Measurements from ENCODE around the gene CYP2E1. TPM values are rescaled to one million over a fixed set of nuclear protein-coding genes. Genes with fewer than 3 reads are reported as not detected.
"Not testable (repeated sequence)": the region's sequence is repeated elsewhere in the genome, so short reads cannot be mapped to it uniquely, and the experiment has no call there.

Gene CYP2E1
- total and polyA plus RNA-seq, 2 donors (not counting 1 experiment from before 2014, with no cell fraction given) = 1.1 to 1.3 TPM

DNA sequence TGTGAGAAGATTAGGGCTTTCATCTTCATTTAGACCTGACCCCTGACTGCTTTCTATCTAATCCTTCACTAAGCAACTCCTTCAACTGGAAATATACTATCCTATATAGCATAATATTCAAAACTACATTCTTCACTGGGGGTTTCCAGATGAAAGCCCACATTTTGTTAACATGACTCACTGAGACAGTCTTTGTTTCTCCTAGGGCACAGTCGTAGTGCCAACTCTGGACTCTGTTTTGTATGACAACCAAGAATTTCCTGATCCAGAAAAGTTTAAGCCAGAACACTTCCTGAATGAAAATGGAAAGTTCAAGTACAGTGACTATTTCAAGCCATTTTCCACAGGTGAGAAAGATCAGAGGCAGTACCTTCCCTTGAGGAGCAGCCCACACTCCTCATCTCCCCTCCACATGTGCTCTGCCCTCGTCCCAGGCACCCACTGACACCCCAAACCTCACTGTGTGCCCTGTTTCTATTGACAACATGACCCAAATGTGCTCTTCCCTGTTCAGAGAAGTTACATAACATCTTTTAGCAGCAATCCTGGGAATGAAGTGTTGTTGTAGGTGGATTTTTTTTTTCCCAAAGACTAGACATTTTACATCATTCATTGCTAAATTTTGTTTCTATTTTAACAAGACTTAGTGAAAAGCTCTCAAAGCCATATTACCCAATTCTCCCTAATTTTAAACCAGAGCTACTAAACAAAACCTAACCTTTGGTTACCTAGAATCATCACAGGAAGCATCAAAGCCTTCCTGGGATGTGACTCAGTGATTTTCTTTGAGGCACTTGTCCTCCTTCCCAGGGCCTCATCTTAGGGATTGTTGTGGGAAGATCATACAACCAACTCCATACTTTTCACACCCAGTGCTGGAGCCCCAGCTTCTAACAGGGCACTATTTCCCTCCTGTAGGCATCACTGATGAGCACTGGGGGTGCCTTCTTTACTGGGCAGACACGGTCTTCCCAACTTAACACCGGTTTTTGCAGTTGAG, 10.7 kb downstream of the CYP2E1 start:
- H4K20me1 ChIP-seq (ENCODE audit: control insufficient read depth, insufficient read depth, low read length, poor library complexity, severe bottlenecking) = no peaks in the 10 kb centered on the region
- Mint-ChIP-seq H3K4me3 (no peak overlapping the region), H3K27me3 (peaks cover 16% of the 10 kb centered on the region), H3K9me3 (ENCODE audit: insufficient read depth) (no peaks in the 10 kb centered on the region), H3K27ac (no peak overlapping the region), H3K4me1 (peaks cover 4% of the 10 kb centered on the region)
- H3K27me3 ChIP-seq (replicated peaks in 1 of 4; ENCODE audit: control extremely low read depth in 1 of 4, control insufficient read depth in 3 of 4, insufficient read depth in 4 of 4, low read length in 3 of 4) = peaks cover 0 to 13% (median 0%) of the 10 kb centered on the region in 4 experiments
- H3K9ac ChIP-seq (ENCODE audit: low read length) = no peak overlapping the region
- no peak overlapping the region for H3K4me3 ChIP-seq (ENCODE audit: control extremely low read depth in 1 of 5, extremely low read depth in 1 of 5, insufficient read depth in 1 of 5, low read depth in 2 of 5, low read length in 4 of 5)
- H3K27ac ChIP-seq (ENCODE audit: low read length in 2 of 2) = no peak overlapping the region
- ATAC-seq (ENCODE audit: low read depth) (no peak), DNase-seq (no peak)
- 59% methylated on average over 4 of the region's 4 CpGs for WGBS (ENCODE audit: insufficient coverage)
- H2AFZ ChIP-seq (ENCODE audit: insufficient read depth, low read depth, low read length, poor library complexity, severe bottlenecking) = no peak overlapping the region
- H3K4me1 ChIP-seq (ENCODE audit: control insufficient read depth in 2 of 2, insufficient read depth in 2 of 2, low read length in 2 of 2) = no peaks in the 10 kb centered on the region
- POLR2A ChIA-PET = no interaction called here
- no peaks in the 10 kb centered on the region for H3K79me2 ChIP-seq (ENCODE audit: control insufficient read depth, insufficient read depth, low read length)
- CTCF ChIA-PET = no interaction called here
- no peak for TF ChIP-seq EZH2 (IDR thresholded peaks at IDR 0.05; ENCODE audit: borderline replicate concordance, insufficient read depth, low read depth, low read length, poor library complexity, severe bottlenecking)
- TF ChIP-seq, protein P1, sequence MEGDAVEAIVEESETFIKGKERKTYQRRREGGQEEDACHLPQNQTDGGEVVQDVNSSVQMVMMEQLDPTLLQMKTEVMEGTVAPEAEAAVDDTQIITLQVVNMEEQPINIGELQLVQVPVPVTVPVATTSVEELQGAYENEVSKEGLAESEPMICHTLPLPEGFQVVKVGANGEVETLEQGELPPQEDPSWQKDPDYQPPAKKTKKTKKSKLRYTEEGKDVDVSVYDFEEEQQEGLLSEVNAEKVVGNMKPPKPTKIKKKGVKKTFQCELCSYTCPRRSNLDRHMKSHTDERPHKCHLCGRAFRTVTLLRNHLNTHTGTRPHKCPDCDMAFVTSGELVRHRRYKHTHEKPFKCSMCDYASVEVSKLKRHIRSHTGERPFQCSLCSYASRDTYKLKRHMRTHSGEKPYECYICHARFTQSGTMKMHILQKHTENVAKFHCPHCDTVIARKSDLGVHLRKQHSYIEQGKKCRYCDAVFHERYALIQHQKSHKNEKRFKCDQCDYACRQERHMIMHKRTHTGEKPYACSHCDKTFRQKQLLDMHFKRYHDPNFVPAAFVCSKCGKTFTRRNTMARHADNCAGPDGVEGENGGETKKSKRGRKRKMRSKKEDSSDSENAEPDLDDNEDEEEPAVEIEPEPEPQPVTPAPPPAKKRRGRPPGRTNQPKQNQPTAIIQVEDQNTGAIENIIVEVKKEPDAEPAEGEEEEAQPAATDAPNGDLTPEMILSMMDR (IDR thresholded peaks at IDR 0.05) = no peak
- H3K4me2 ChIP-seq (replicated peaks; ENCODE audit: low read depth, low read length, poor library complexity, severe bottlenecking) = no peak overlapping the region
- no peaks in the 10 kb centered on the region for H3K36me3 ChIP-seq (replicated peaks in 1 of 2; ENCODE audit: control extremely low read depth in 1 of 2, control insufficient read depth in 1 of 2, extremely low read depth in 1 of 2, insufficient read depth in 2 of 2, low read length in 1 of 2)
- H3K9me3 ChIP-seq (ENCODE audit: control extremely low read depth in 1 of 3, control insufficient read depth in 2 of 3, insufficient read depth in 1 of 3, low read length in 2 of 3) = no peaks in the 10 kb centered on the region
- intact Hi-C loops (cut with micrococcal nuclease) = no loop called here

DNA sequence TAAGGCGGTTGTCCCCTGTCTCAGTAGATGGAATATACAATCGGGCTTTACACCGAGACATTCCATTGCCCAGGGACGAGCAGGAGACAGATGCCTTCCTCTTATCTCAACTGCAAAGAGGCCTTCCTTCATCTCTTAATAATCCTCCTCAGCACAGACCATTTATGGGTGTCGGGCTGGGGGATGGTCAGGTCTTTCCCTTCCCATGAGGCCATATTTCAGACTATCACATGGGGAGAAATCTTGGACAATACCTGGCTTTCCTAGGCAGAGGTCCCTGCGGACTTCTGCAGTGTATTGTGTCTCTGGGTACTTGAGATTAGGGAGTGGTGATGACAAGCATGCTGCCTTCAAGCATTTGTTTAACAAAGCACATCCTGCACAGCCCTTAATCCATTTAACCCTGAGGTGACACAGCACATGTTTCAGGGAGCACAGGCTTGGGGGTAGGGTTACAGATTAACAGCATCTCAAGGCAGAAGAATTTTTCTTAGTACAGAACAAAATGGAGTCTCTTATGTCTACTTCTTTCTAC, 14.3 kb downstream of the CYP2E1 start:
- H3K4me1 Mint-ChIP-seq; H3K36me3 ChIP-seq (replicated peaks in 1 of 2; ENCODE audit: control extremely low read depth in 1 of 2, control insufficient read depth in 1 of 2, extremely low read depth in 1 of 2, insufficient read depth in 2 of 2, low read length in 1 of 2); CTCF ChIA-PET; intact Hi-C loops (cut with micrococcal nuclease); H3K4me3 ChIP-seq (ENCODE audit: control extremely low read depth in 1 of 5, extremely low read depth in 1 of 5, insufficient read depth in 1 of 5, low read depth in 2 of 5, low read length in 4 of 5); H3K4me1 ChIP-seq (ENCODE audit: control insufficient read depth in 2 of 2, insufficient read depth in 2 of 2, low read length in 2 of 2); H3K27ac ChIP-seq (ENCODE audit: low read length in 2 of 2); H3K27me3 ChIP-seq (replicated peaks in 1 of 4; ENCODE audit: control extremely low read depth in 1 of 4, control insufficient read depth in 3 of 4, insufficient read depth in 4 of 4, low read length in 3 of 4); POLR2A ChIA-PET; H3K27ac Mint-ChIP-seq; H3K4me2 ChIP-seq (replicated peaks; ENCODE audit: low read depth, low read length, poor library complexity, severe bottlenecking); DNase-seq; H4K20me1 ChIP-seq (ENCODE audit: control insufficient read depth, insufficient read depth, low read length, poor library complexity, severe bottlenecking); H3K9me3 Mint-ChIP-seq (ENCODE audit: insufficient read depth); H3K9me3 ChIP-seq (ENCODE audit: control extremely low read depth in 1 of 3, control insufficient read depth in 2 of 3, insufficient read depth in 1 of 3, low read length in 2 of 3); H3K9ac ChIP-seq (ENCODE audit: low read length); H3K4me3 Mint-ChIP-seq; ATAC-seq (ENCODE audit: low read depth); H3K79me2 ChIP-seq (ENCODE audit: control insufficient read depth, insufficient read depth, low read length); H2AFZ ChIP-seq (ENCODE audit: insufficient read depth, low read depth, low read length, poor library complexity, severe bottlenecking): not testable (repeated sequence)
- 84% methylated on average over 3 of the region's 6 CpGs for WGBS (ENCODE audit: insufficient coverage)
- peaks cover 14% of the 10 kb centered on the region for H3K27me3 Mint-ChIP-seq
